Measurements from ENCODE around the gene TUBB1.
"Not testable (repeated sequence)": the region's sequence is repeated elsewhere in the genome, so short reads cannot be mapped to it uniquely, and the experiment has no call there.

TUBB1 gene

GRCh38 chr20:59011874-59012157 lies 7.4 kb upstream of the TUBB1 start:
- peaks cover 29 to 33% of the 10 kb centered on the region in 2 donors for H3K4me1 ChIP-seq (ENCODE audit: control insufficient read depth in 1 of 2, insufficient read depth in 2 of 2, low read length in 2 of 2)
- H3K27ac ChIP-seq (ENCODE audit: low read depth, low read length); H3K36me3 ChIP-seq (ENCODE audit: control insufficient read depth in 1 of 2, insufficient read depth in 2 of 2, low read length in 2 of 2); H3K4me3 ChIP-seq (ENCODE audit: low read depth in 1 of 2, low read length in 2 of 2); H3K9ac ChIP-seq (ENCODE audit: low read depth in 1 of 2, low read length in 2 of 2); H3K9me3 ChIP-seq (ENCODE audit: control insufficient read depth in 1 of 2, low read length in 2 of 2); H3K27me3 ChIP-seq (ENCODE audit: control insufficient read depth in 1 of 2, insufficient read depth in 2 of 2, low read length in 2 of 2): not testable (repeated sequence)

- H3K27me3 ChIP-seq (ENCODE audit: control insufficient read depth in 1 of 2, insufficient read depth in 2 of 2, low read length in 2 of 2), result no peaks in the 10 kb centered on the region
- H3K4me3 ChIP-seq (ENCODE audit: low read depth in 1 of 2, low read length in 2 of 2), result no peak overlapping the region
- H3K4me1 ChIP-seq (ENCODE audit: control insufficient read depth in 1 of 2, insufficient read depth in 2 of 2, low read length in 2 of 2), result peaks cover 19 to 27% of the 10 kb centered on the region in 2 donors
- no peaks in the 10 kb centered on the region for H3K9me3 ChIP-seq (ENCODE audit: control insufficient read depth in 1 of 2, low read length in 2 of 2)
- H3K27ac ChIP-seq (ENCODE audit: low read depth, low read length), result no peak overlapping the region
- H3K36me3 ChIP-seq (ENCODE audit: control insufficient read depth in 1 of 2, insufficient read depth in 2 of 2, low read length in 2 of 2), result no peaks in the 10 kb centered on the region
- no peak overlapping the region for H3K9ac ChIP-seq (ENCODE audit: low read depth in 1 of 2, low read length in 2 of 2)
These were observed 5.9 kb upstream of the TUBB1 start for GRCh38 chr20:59013031-59013951.

GRCh38 chr20:59013959-59014608 lies 5.1 kb upstream of the TUBB1 start:
- Histone ChIP-seq H3K27me3 (ENCODE audit: control insufficient read depth in 1 of 2, insufficient read depth in 2 of 2, low read length in 2 of 2) (no peaks in the 10 kb centered on the region), H3K4me3 (ENCODE audit: low read depth in 1 of 2, low read length in 2 of 2) (no peak overlapping the region), H3K4me1 (ENCODE audit: control insufficient read depth in 1 of 2, insufficient read depth in 2 of 2, low read length in 2 of 2) (peaks cover 16 to 22% of the 10 kb centered on the region in 2 donors), H3K9me3 (ENCODE audit: control insufficient read depth in 1 of 2, low read length in 2 of 2) (no peaks in the 10 kb centered on the region), H3K36me3 (ENCODE audit: control insufficient read depth in 1 of 2, insufficient read depth in 2 of 2, low read length in 2 of 2) (no peaks in the 10 kb centered on the region), H3K27ac (ENCODE audit: low read depth, low read length) (no peak overlapping the region), H3K9ac (ENCODE audit: low read depth in 1 of 2, low read length in 2 of 2) (no peak overlapping the region)

GRCh38 chr20:59014680-59015389 lies 4.4 kb upstream of the TUBB1 start:
- H3K9ac ChIP-seq (ENCODE audit: low read depth in 1 of 2, low read length in 2 of 2), result no peak overlapping the region
- H3K4me1 ChIP-seq (ENCODE audit: control insufficient read depth in 1 of 2, insufficient read depth in 2 of 2, low read length in 2 of 2), result peaks cover 14 to 20% of the 10 kb centered on the region in 2 donors
- no peaks in the 10 kb centered on the region for H3K36me3 ChIP-seq (ENCODE audit: control insufficient read depth in 1 of 2, insufficient read depth in 2 of 2, low read length in 2 of 2)
- no peak overlapping the region for H3K27ac ChIP-seq (ENCODE audit: low read depth, low read length)
- no peak overlapping the region for H3K4me3 ChIP-seq (ENCODE audit: low read depth in 1 of 2, low read length in 2 of 2)
- H3K27me3 ChIP-seq (ENCODE audit: control insufficient read depth in 1 of 2, insufficient read depth in 2 of 2, low read length in 2 of 2), result no peaks in the 10 kb centered on the region
- H3K9me3 ChIP-seq (ENCODE audit: control insufficient read depth in 1 of 2, low read length in 2 of 2), result no peaks in the 10 kb centered on the region

- Histone ChIP-seq H3K36me3 (ENCODE audit: control insufficient read depth in 1 of 2, insufficient read depth in 2 of 2, low read length in 2 of 2) (no peaks in the 10 kb centered on the region), H3K27ac (ENCODE audit: low read depth, low read length) (no peak overlapping the region), H3K27me3 (ENCODE audit: control insufficient read depth in 1 of 2, insufficient read depth in 2 of 2, low read length in 2 of 2) (no peaks in the 10 kb centered on the region), H3K4me1 (ENCODE audit: control insufficient read depth in 1 of 2, insufficient read depth in 2 of 2, low read length in 2 of 2) (peaks cover 8 to 14% of the 10 kb centered on the region in 2 donors), H3K4me3 (ENCODE audit: low read depth in 1 of 2, low read length in 2 of 2) (no peak overlapping the region), H3K9me3 (ENCODE audit: control insufficient read depth in 1 of 2, low read length in 2 of 2) (no peaks in the 10 kb centered on the region), H3K9ac (ENCODE audit: low read depth in 1 of 2, low read length in 2 of 2) (no peak overlapping the region)
These were observed 3.8 kb upstream of the TUBB1 start for GRCh38 chr20:59015411-59015810.

- H3K4me1 ChIP-seq (ENCODE audit: control insufficient read depth in 1 of 2, insufficient read depth in 2 of 2, low read length in 2 of 2), result peaks cover 2 to 8% of the 10 kb centered on the region in 2 donors
- no peak overlapping the region for H3K4me3 ChIP-seq (ENCODE audit: low read depth in 1 of 2, low read length in 2 of 2)
- H3K36me3 ChIP-seq (ENCODE audit: control insufficient read depth in 1 of 2, insufficient read depth in 2 of 2, low read length in 2 of 2), result no peaks in the 10 kb centered on the region
- H3K9me3 ChIP-seq (ENCODE audit: control insufficient read depth in 1 of 2, low read length in 2 of 2), result no peaks in the 10 kb centered on the region
- H3K27me3 ChIP-seq (ENCODE audit: control insufficient read depth in 1 of 2, insufficient read depth in 2 of 2, low read length in 2 of 2), result no peaks in the 10 kb centered on the region
- H3K9ac ChIP-seq (ENCODE audit: low read depth in 1 of 2, low read length in 2 of 2), result no peak overlapping the region
- no peak overlapping the region for H3K27ac ChIP-seq (ENCODE audit: low read depth, low read length)
These were observed 3.2 kb upstream of the TUBB1 start for GRCh38 chr20:59015812-59016711.

- Histone ChIP-seq H3K9ac (ENCODE audit: low read depth in 1 of 2, low read length in 2 of 2) (peak overlapping the region in 1 of 2 donors; percentile 5), H3K4me3 (ENCODE audit: low read depth in 1 of 2, low read length in 2 of 2) (no peak overlapping the region), H3K27ac (ENCODE audit: low read depth, low read length) (no peak overlapping the region), H3K4me1 (ENCODE audit: control insufficient read depth in 1 of 2, insufficient read depth in 2 of 2, low read length in 2 of 2) (peaks cover 0 to 4% of the 10 kb centered on the region in 2 donors), H3K27me3 (ENCODE audit: control insufficient read depth in 1 of 2, insufficient read depth in 2 of 2, low read length in 2 of 2) (no peaks in the 10 kb centered on the region), H3K36me3 (ENCODE audit: control insufficient read depth in 1 of 2, insufficient read depth in 2 of 2, low read length in 2 of 2) (no peaks in the 10 kb centered on the region), H3K9me3 (ENCODE audit: control insufficient read depth in 1 of 2, low read length in 2 of 2) (no peaks in the 10 kb centered on the region)
These were observed 2.3 kb upstream of the TUBB1 start for GRCh38 chr20:59016795-59017492.

- Histone ChIP-seq H3K9me3 (ENCODE audit: control insufficient read depth in 1 of 2, low read length in 2 of 2) (no peaks in the 10 kb centered on the region), H3K27ac (ENCODE audit: low read depth, low read length) (no peak overlapping the region), H3K27me3 (ENCODE audit: control insufficient read depth in 1 of 2, insufficient read depth in 2 of 2, low read length in 2 of 2) (no peaks in the 10 kb centered on the region), H3K9ac (ENCODE audit: low read depth in 1 of 2, low read length in 2 of 2) (peak overlapping the region in 1 of 2 donors; percentile 5), H3K4me1 (ENCODE audit: control insufficient read depth in 1 of 2, insufficient read depth in 2 of 2, low read length in 2 of 2) (peaks cover 0 to 4% of the 10 kb centered on the region in 2 donors), H3K36me3 (ENCODE audit: control insufficient read depth in 1 of 2, insufficient read depth in 2 of 2, low read length in 2 of 2) (peaks cover 0 to 4% of the 10 kb centered on the region in 2 donors), H3K4me3 (ENCODE audit: low read depth in 1 of 2, low read length in 2 of 2) (no peak overlapping the region)
These were observed 1.6 kb upstream of the TUBB1 start for GRCh38 chr20:59017493-59018231.

- H3K9me3 ChIP-seq (ENCODE audit: control insufficient read depth in 1 of 2, low read length in 2 of 2), result no peaks in the 10 kb centered on the region
These were observed 412 bp upstream of the TUBB1 start for GRCh38 chr20:59018817-59019216.

More at GRCh38 chr20:59018817-59019216, 412 bp upstream of the TUBB1 start:
- H3K4me3 ChIP-seq (ENCODE audit: low read depth in 1 of 2, low read length in 2 of 2), result no peak overlapping the region
- H3K4me1 ChIP-seq (ENCODE audit: control insufficient read depth in 1 of 2, insufficient read depth in 2 of 2, low read length in 2 of 2), result peaks cover 0 to 4% of the 10 kb centered on the region in 2 donors
- no peak overlapping the region for H3K27ac ChIP-seq (ENCODE audit: low read depth, low read length)
- H3K9ac ChIP-seq (ENCODE audit: low read depth in 1 of 2, low read length in 2 of 2), result no peak overlapping the region
- peaks cover 2 to 16% of the 10 kb centered on the region in 2 donors for H3K36me3 ChIP-seq (ENCODE audit: control insufficient read depth in 1 of 2, insufficient read depth in 2 of 2, low read length in 2 of 2)
- no peaks in the 10 kb centered on the region for H3K27me3 ChIP-seq (ENCODE audit: control insufficient read depth in 1 of 2, insufficient read depth in 2 of 2, low read length in 2 of 2)

Data from duodenal mucosa (tissue), 2 donors.